HTR-8/SVneo (cell line): ENCODE data around the gene PRDM5.

Experiments used
- DNase-seq: peaks from one replicate; pipeline ENCODE4 v3.0.0; 2011; ENCODE audit warnings: low spot score, mixed read lengths; ENCODE audit not compliant: insufficient read length
- FAIRE-seq: peaks from 2 replicates; lab custom pipeline; 2011; peaks lifted over from hg19 to GRCh38; lab: Jason Lieb, UNC

PRDM5 gene

GRCh38 chr4:120826853-120827252 is 95.7 kb downstream of the PRDM5 start:
- DNase-seq (no peak), FAIRE-seq (no peak)

DNA sequence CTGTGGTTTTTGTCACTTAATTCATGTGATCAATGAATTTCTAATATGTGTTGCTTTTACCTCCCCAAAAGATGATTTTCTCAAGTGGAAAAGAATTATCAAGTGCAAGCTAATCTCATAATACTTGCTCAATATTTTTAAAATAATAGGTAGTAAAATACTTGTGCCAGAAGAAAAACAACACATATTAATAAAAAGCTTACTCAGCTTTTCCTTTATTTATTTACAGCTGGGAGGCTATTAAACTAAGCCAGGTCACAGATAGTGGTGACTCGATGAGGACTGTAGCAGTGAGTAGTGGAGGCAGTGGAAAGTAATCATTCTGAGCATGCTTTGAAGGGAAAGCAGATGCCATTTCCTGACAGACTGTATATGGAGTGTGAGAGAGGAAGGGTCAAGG is 96.1 kb downstream of the PRDM5 start:
- no peak for DNase-seq
- FAIRE-seq: no peak

GRCh38 chr4:120824946-120825345 is 97.6 kb downstream of the PRDM5 start:
- DNase-seq: no peak
- FAIRE-seq: no peak

DNA sequence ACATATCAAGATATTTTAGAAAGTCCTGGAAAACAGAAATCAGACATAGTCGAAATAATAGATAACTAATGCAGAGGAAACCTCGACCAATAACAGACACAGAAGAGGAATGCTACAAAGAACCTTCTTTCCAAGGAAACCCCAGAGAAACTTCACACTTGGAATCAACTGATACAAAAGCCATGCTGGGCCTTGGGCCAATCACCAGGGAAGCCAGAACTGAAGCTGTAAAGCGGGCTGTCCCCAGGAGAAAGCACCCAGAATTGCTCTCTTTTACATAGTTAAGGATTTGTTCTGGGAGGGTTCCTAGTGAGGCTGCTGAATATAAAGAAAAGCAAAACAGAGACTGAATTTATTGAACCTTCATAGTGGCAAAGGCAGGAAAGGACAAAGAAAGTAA is 100.5 kb downstream of the PRDM5 start:
- FAIRE-seq (no peak), DNase-seq (no peak)

DNA sequence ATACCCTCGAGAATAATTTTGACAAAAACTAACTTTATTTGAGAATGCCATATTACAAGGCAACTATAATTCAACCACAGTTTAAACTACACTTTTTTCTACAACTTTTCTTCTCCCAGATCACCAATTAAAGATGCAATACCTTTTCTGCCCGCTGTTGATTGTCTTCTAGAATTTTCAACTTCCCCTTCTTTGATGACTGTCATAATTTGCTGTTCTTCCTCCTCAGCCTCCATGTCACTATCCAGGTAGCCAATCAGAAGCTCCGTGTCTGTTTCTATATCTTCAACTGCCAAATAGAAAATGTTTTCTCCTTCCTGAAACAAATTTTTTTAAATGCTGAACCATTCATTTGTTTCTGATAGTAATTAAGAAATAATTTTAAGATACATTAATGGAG is 101.5 kb downstream of the PRDM5 start:
- no peak for DNase-seq
- FAIRE-seq: no peak

DNA sequence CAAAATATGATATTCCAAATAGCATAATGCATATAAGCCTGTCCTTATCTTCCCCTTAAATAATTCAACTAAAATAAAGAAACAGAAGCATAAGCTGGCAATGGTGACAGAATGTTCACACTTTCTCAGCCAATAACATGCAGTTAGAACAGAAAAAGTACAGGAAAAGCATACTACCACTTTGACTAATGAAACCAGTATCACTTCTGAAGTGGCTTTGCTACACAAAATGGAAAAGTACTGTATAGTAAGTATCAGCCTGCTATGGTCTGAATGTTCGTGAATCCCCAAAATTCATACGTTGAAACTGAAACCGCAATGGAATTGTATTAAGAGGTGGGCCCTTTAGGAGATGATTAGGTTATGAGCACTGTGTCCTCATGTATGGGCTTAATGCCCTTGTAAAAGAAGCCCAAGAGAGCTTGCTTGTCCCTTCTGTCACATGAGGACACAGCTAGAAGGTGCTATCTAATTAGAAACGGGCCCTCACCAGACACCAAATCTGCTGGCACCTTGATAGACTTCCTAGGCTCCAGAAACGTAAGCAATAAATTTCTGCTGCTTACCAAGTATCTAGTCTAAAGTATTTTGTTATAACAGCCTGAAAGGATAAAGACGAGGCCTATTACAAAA is 102.6 kb downstream of the PRDM5 start:
- DNase-seq (no peak), FAIRE-seq (no peak)

DNA sequence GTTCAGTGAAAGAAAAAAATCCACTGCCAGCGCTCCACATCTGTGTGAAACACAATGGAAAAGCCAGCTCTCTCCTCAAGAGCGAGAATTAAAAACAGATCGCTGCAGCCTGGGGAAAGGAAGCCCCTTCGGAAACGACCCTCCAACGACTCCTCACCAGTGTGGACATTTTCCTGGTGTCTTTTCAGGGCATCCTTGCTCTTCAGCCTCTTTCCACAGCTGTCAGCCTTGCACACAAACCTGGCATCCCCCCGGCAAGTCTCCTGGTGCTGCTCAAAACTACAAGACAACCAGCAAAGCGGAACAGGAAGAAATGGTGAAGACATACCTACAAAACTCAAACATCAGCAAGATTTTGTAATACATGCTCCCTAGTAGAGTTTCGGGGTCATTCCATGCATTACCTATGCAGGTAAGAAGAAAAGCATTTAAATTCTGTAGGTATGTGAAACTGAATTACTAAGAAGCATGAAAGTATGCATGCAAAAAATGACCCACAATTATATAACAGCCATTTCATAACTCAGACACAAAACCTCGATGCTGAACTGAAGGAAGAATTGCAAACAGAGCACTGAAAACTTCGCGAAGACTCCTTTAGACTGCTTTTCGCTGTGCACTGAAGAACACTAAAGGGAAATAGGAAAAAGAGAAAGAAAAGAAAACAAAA is 106.1 kb downstream of the PRDM5 start:
- no peak for FAIRE-seq
- DNase-seq: no peak

- DNase-seq (no peak), FAIRE-seq (no peak)
Observed at GRCh38 chr4:120815361-120815760, 107.2 kb downstream of the PRDM5 start.

DNA sequence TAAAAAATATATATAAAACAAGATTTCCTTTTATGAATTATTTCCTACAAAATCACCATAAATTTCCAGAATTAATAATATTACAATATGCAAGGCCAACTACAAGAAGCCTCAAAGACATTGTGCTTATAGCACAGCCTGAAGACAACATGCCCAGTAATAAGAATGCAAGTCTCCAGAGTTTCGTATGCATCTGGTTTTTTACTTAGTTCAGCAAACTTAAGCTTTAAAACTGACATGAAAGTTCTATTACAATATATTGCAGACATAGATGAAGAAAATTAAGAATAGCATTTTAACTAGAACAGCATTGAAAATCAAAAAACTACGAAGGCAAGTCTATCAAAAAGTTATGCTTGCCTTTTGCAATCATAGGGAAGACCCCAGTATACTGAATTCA is 107.6 kb downstream of the PRDM5 start:
- no peak for FAIRE-seq

DNA sequence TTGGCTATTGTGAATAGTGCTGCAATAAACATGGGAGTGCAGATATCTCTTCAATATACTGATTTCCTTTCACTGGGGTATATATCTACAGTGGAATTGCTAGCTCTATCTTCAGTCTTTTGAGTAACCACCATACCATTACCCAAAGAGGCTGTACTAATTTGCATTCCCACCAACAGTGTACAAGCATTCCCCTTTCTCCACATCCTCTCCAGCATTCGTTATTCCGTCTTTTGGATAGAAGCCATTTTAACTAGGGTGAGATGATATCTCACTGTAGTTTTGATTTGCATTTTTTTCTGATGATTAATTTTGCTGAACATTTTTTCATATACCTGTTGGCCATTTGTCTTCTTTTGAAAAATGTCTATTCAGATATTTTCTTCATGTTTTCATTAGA is 110.3 kb downstream of the PRDM5 start:
- DNase-seq: no peak
- FAIRE-seq: no peak

More for the DNA sequence above, 107.6 kb downstream of the PRDM5 start:
- no peak for DNase-seq

DNA sequence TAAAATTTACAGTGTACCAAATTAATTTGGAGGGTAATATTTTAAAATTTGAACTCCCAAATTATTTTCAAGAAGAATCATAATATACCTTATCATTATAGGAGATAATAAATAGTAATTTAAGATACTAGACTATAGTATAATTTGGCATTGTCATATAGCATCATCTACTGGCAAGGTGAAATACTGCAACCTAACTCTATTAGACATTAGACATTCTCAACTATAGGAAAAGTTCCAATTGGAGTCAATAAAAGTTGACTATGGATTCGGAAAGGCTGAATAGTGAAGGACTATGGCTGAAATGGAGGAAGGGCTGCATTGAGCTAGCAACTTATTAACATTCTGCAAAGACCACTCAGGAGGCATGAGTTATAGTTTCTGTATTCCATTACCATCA is 113.0 kb downstream of the PRDM5 start:
- FAIRE-seq: no peak
- DNase-seq: no peak

- no peak for DNase-seq
- no peak for FAIRE-seq
Observed at GRCh38 chr4:120808475-120809141, 113.9 kb downstream of the PRDM5 start.

- FAIRE-seq (no peak), DNase-seq (peak; percentile 2)
Observed at GRCh38 chr4:120801137-120801758, 121.3 kb downstream of the PRDM5 start.

GRCh38 chr4:120798570-120798969 is 124.0 kb downstream of the PRDM5 start:
- FAIRE-seq (no peak), DNase-seq (no peak)

DNA sequence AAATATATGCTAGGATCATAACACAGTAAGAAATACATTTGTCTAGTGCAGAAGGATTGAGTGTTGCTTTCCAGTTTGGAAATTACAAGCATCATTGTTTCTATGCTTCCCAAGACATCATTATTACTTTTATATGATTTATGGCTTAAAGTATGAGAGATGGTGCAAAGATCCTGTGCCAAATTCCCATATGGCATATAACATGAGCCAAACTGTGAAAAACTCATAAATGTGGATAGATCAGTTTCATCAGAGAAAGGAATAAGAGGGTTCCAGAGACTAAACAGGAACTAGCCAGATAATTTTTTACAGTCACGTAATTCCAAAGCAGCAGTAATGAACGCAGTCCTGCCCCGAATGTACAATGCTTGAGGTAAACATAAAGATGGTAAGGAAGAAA is 126.3 kb downstream of the PRDM5 start:
- DNase-seq (no peak), FAIRE-seq (no peak)

- DNase-seq (no peak), FAIRE-seq (no peak)
Observed at GRCh38 chr4:120785202-120785601, 137.3 kb downstream of the PRDM5 start.

DNA sequence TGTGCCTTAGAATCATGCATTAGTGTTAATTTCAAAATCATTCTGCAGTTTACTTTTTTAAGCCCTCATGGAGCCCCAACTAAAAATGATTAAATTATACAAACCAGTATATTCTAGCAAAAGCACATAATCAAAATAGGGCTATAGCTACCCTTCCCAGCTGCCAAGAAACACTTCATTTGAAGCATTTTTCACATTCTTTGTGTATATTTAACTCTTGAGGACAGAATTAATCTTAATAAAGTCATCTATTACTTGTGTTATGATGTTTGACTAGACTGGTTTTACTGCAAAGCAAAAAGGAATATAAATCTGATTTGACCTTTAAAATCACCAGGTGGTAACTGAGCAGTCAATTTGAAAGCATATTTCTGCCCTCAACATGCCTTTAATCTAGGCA is 145.1 kb downstream of the PRDM5 start:
- FAIRE-seq: no peak
- no peak for DNase-seq

DNA sequence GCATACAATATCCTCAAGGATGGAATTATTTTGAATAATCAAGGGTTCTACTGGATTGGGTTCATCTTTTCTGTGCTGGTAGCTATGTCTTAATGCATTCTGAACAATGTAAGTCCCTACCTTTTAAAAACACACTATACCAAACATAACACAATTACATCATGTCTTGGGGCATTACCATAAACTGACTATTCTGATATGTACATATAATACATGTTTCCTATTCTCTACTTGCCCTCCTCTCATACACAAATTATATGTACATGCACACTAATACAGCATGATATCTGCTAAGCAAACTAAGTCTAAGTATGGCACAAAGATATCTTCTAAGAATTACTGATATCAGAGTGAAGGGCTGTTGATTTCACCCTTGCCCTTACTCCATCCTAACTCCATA is 147.1 kb downstream of the PRDM5 start:
- FAIRE-seq: no peak
- DNase-seq: no peak

GRCh38 chr4:120773641-120774040 is 148.9 kb downstream of the PRDM5 start:
- DNase-seq (no peak), FAIRE-seq (no peak)

GRCh38 chr4:120771907-120772306 is 150.6 kb downstream of the PRDM5 start:
- FAIRE-seq: no peak

DNA sequence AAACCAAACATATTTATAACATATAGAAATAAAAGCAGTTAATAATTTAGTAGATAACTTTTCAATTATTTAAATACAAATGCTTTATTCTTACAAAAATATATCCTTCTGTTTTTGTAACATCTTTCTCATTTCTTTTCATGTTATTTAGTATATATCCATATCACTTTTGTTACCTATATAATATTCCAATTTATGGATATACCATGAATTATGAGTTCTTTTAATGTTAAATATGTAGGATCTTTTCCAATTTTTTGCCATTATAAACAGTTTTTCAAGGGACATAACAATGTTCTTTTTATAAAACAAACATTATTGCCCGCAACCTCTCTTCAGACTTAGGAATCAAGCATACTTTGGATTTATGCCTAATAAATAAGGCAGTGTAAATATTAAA is 151.6 kb downstream of the PRDM5 start:
- FAIRE-seq (no peak), DNase-seq (no peak)

More at GRCh38 chr4:120771907-120772306, 150.6 kb downstream of the PRDM5 start:
- no peak for DNase-seq
